GM19099 (cell line): ENCODE measurements around the gene LMNTD2.

Experiments
- POLR2A ChIP-seq: IDR thresholded peaks from 3 replicates; pipeline ENCODE4 v1.6.1; 2011; ENCODE audit warnings: low read depth; ENCODE audit not compliant: insufficient read length; ENCODE audit errors: extremely low read depth

Gene LMNTD2, protein sequence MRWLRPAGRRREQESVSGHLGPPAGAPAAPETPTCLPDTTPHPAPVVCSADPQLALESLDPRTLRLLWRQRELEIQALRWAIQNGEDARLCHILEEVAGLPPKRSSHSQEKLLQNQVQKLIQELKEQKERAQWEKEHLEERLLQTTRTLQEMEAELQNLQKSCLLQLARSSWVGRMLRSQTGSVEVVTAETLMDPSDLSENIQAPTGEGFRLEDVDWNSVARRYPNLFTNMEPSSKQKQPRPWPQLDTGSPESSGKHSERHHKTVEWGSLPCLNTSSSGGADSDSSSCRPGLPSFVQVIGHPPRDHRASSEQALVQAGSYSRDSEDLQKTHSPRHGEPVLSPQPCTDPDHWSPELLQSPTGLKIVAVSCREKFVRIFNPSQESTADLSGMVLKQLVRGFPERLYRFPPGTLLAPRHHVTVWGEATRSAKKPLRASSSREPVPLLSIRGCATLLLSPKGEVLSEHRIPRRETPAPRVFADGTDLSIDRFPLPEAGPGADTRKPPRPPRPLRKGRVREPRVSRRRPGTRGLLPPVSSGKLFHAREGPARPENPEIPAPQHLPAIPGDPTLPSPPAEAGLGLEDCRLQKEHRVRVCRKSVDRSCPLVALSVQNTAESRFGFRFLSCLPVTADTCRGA

DNA sequence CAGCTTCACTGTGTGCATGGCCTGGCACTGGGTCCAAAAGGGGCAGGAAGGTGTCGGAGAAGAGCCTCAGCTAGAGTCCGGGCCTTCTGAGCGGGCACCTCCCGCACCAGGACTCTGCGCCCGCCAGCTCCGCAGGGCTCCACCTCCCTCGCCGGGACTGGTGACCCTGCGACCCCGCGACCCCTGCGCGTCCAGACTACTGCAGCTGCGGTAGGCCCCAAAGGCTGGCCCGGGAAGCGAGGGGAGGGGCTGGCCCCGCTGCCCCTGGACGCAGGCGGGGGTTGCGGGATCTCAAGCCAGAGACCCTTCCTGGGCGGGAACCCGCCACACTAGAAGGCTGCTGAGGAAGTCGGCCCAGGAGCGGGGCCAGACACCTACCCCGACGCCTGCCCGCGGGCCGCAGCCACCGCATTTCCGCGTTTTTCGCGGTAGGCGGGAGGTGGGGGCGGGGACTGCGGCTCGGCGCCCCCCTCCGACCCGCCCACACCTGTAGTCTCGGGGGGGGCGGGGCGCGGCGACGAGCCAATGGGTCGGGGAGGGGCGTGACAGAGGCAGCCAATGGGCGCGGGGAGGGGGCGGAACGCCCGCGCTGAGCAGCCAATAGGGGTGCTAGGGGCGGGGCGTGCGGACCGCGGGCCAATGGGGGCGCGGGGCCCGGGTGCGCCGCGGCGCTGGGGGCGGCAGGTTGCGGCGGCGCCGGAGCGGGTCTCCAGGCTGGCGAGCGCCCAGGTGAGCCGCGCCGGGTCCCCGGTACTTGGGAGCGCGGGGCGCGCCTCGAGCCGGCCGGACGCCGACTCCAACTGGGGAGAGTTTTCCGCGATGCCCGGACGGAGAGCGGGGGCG lies at the start of gene LMNTD2, which contains the start of gene RASSF7:
LMNTD2 (minus strand) TSS at position 434 of the 843 bp plus-strand sequence; CDS start at position 412, 22 bp downstream.
RASSF7 (plus strand) TSS at position 666 of the 843 bp plus-strand sequence. CDS start 799 bp downstream, outside the sequence.
- TF ChIP-seq POLR2A, result peak; percentile 79

GRCh38 chr11:609341-609811 lies 48.8 kb upstream of the LMNTD2 start:
- no peak for TF ChIP-seq POLR2A

DNA sequence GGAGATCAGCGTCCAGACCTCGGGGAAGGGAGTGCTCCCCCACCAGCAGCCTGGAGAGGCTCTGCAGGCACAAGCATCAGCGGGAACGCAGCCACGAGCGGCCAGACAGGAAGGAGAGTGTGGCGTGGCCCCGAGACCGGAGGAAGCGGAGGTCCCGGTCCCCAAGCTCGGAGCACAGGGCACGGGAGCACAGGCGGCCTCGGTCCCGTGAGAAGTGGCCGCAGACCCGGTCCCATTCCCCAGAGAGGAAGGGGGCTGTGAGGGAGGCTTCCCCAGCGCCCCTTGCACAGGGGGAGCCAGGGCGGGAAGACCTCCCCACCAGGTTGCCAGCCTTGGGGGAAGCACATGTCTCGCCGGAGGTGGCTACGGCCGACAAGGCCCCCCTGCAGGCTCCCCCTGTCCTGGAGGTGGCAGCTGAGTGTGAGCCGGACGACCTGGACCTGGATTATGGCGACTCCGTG lies 48.3 kb upstream of the LMNTD2 start:
- no peak for TF ChIP-seq POLR2A

- no peak for TF ChIP-seq POLR2A
Observed at GRCh38 chr11:607971-608659, 47.6 kb upstream of the LMNTD2 start.

DNA sequence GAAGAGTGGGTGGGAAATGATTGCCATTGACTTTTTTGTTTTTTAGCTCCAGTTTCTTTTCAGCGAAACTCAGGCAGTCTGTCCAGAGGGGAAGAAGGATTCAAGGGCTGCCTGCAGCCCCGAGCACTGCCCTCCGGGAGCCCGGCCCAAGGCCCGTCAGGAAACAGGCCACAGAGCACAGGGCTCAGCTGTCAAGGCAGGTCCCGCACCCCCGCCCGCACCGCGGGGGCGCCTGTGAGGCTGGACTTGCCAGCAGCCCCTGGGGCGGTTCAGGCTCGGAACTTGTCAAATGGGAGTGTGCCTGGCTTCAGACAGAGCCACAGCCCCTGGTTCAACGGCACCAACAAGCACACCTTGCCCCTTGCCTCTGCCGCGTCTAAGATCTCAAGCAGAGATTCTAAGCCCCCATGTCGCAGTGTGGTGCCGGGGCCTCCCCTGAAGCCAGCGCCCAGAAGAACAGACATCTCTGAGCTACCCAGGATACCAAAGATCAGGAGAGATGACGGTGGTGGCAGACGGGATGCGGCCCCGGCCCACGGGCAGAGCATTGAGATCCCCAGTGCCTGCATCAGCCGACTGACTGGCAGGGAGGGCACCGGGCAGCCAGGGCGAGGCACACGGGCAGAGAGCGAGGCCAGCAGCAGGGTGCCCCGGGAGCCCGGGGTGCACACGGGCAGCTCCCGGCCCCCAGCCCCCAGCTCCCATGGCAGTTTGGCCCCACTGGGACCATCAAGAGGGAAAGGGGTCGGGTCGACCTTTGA lies 46.7 kb upstream of the LMNTD2 start:
- no peak for TF ChIP-seq POLR2A

DNA sequence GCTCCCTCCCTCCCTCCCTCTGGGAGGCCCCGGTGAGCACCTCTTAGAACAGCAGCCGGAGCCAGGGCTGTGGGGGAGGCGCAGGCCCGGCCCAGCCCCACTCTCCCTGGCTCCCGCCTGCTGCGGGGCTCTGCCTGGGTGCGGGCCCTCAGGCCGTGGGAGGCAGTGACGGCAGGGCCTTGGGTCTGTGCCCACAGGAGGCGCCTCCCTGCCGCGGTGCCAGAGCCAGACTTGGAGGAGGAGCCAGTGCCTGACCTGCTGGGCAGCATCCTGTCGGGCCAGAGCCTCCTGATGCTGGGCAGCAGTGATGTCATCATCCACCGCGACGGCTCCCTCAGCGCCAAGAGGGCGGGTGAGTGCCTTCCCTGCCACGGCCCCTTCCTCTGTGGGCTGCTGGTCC lies 45.7 kb upstream of the LMNTD2 start:
- TF ChIP-seq POLR2A, result no peak

DNA sequence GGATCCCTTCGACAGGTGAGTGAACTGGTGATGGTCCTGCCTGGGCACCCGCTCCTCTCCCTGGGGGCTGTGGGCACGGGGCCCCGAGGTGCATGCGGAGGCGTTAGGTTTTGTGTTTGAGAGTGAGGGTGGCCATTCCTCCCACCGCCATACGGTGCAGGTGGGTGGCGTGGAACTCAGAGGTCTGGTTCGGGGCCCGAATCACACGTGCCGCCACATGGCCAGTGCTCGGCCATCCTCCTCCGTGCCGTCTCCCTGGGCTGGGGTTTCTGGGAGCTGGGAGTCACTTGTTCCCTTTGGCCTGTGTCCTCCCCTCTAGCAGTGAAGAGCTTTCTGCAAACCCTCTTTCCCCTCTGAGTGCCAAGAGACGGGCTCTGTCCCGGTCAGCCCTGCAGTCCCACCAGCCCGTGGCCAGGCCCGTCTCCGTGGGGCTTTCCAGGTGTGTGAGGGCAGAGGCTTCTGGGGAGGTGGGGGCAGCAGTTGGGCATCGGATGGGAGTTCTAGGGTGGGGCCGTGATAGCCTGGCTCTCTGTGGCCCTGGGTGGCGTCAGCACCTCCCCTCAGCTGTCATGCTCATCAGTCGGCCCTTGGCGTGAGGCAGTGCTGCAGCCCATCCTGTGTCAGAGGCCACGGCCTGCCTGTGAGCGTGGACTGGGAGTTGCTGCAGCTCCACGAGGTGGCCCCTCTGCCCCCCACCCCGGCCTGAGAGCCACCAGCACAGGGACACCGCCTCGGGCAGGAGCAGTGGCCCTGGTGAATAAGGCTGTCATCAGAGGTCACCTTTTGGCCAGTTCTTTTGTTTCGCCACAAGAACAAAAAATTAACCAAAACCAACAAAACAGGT lies 45.0 kb upstream of the LMNTD2 start:
- TF ChIP-seq POLR2A, result no peak

GRCh38 chr11:603154-603553 lies 42.6 kb upstream of the LMNTD2 start:
- TF ChIP-seq POLR2A, result no peak

GRCh38 chr11:601573-602245 lies 41.2 kb upstream of the LMNTD2 start:
- no peak for TF ChIP-seq POLR2A

DNA sequence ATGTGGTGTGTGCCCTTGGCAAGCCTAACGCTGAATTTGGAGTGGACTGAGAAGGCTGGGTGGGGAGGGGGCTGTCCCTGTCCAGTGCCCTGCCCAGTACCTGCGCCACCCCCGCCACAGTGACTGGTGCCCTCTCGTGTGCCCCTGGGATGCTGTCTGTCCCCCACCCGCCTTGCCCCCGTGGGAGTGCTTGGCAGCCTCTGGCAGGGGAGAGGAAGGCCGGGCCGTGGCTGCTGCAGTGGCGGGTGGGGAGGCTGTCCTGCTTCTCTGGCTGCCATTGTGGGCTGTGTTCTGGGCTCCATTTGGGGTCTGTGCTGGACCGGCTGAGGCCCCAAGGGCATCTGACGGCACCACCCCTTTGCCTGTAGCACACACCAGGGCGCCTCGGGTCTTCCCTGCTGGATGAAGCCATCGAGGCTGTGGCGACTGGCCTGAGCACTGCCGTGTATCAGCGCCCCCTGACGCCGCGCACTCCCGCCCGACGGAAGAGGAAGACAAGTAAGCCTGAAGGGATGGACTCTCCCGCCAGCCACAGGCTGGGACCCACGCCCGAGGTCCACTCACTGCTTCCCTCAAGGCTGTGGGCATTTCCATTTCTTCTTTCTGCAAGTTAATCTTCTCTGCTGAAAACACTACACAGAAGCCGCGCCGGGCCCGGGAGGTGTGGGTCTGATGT lies 37.6 kb upstream of the LMNTD2 start:
- TF ChIP-seq POLR2A, result no peak

DNA sequence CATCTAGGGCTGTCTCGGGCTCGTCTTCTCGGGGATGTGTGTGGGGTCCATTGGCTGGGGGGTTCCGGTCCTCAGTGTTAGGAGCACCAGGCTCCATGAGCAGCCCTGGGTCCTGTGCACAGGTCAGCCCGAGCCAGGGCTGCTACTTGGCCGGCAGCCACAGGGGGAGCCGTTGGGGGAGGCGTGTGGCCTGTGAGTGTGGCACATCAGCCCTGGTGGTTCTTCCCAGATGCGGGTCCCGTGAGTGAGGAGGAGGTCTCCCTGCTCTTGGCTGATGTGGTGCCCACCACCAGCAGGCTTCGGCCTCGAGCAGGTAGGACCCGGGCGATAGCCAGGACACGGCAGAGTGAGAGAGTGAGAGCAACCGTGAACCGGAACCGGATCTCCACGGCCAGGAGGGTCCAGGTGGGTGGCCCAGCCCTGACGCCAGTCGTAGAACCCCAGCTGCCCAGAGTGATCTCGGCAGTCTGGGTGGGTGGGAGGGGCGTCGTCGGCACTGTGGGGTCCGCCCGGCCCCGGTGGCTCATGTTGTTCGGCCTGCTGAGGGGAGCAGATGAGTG lies 36.7 kb upstream of the LMNTD2 start:
- no peak for TF ChIP-seq POLR2A
